ENCODE results near the gene DNAJC16.
"Not testable (repeated sequence)": the region's sequence is repeated elsewhere in the genome, so short reads cannot be mapped to it uniquely, and the experiment has no call there.

The DNAJC16 gene

DNA sequence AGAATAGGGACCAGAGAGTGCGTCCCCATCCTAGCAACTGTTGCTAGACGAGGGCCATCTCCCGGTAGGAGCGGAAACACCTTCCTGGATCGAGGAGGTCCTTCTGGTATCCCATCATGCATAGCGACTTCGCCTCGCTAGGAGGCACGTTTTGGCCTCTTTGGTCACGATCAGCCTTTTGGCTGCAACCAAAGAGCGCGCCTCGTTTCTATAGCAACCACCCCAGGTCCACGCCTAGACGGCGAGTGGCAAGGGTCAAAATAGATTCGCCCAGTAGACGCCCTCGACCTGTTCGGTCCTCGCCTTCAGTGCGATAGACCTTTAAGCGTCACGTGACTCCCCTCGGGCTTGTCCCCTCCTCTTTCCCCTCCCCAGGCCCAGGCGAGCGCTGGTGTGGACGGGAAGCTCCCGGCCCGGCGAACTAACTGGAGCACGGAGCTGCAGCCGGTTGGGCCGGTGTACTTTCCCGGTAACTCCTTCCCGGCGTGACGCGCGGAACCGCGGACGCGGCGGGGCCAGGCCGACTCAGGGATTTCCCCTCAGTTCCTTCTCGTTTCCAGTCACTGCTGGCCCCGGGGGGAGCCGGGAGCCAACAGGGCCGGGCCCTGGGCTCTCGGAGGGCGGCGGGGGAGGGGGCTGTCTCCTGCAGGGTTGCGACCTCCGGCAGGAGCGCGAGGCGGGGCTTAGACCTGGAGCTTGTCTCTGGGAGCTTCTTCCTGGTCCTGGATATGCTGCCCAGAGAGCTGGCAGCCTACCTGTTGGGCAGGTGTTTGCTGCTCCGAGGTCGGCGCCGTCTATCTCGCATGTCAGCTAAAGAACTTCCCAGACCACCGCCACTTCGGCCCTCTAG is at the start of gene DNAJC16:
Gene DNAJC16 (plus strand): TSS at position 359 of the 850 bp plus-strand sequence. CDS start 2,258 bp downstream, outside the sequence.
- peak; percentile 99 for DNase-seq

GRCh38 chr1:15476927-15477326 is 49.7 kb upstream of the DNAJC16 start:
- DNase-seq: no peak

- no peak for DNase-seq
These were observed 48.9 kb upstream of the DNAJC16 start for GRCh38 chr1:15477646-15478212.

DNA sequence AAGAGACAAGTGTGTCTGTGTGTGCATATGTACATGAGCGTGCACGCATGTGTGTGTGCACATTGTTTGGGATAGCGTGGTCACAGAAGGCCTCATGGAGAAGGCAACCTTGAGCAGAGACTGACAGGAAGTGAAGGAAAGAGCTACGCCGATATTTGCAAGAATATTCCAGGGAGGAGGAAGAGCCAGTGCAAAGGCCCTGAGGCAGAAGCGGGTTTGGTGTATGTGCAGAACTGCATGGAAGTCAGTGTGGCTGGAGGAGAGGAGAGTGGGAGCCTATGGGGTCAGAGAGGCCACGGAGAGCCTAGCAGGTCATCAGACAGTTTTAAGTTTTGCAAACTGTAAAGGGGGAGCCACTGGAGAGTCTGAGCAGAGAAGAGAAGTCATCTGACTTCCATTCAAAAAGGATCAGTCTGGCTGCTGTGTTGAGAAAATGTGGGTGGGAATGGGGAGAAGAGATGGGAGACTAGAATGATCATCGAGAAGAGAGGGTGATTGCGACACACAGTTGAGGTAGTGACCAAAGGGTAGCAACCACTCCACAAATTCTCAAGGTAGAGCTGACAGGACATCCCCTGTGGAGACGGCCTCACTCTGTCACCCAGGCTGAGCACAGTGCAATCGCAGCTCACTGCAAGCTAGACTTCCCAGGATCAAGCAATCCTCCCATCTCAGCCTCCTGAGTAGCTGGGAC is 46.8 kb upstream of the DNAJC16 start:
- DNase-seq: no peak

GRCh38 chr1:15482455-15482854 is 44.2 kb upstream of the DNAJC16 start:
- DNase-seq: not testable (repeated sequence)

DNA sequence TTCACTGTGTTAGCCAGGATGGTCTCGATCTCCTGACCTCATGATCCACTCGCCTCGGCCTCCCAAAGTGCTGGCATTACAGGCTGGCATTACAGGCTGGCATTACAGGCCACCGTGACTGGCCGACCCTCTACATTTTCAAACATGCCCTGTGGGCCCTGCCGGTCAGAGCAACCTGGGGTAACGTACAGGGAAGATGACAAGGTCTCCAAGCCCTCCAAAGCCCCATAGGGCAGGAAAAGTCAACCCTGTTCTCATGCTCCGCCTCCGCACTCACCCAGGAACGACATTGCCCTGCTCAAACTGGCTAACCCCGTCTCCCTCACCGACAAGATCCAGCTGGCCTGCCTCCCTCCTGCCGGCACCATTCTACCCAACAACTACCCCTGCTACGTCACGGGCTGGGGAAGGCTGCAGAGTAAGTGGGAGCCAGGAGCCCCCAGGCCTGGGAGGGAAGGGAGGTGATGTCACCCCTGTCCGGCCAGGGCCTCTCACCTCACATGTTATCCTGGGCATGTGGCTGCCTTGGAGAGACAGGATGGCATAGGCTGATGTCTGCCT is 43.6 kb upstream of the DNAJC16 start:
- DNase-seq: not testable (repeated sequence)

DNA sequence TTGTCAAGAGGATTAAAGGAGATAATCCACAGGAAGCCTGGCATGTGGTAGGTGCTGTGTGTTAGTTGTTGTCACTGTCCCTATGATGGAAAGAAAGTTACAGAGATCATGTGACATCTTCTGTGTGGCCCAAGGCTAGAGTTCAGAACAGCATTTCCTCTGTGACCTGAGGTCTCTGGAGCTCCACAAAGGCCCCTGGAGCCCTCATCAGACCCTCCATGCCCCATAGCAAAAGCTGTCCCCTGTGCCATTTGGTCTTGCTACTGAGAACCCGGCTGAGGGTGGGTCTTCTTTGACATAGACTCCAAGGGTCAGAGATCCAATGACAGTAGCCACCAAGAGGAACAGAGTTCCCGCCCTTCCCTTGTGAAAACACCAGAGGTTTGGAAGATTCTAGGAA is 42.7 kb upstream of the DNAJC16 start:
- no peak for DNase-seq

DNA sequence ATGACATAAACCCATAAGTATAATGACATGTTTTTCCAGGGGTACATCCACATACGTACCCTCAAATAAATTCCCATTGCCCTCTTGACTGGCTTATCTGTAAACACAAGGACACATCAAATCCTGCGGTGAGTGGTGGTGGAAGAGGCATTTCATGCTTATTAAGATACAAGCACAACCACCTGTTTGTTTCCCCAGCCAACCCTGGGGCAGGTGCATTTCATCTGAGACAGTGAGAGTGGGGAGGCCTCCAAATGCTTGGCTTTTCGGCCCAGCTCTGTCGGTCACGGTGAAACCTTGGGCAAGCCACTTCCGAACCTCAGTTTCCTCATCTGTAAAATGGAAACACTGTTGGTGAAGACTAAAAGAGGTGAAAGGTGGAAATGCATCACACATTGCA is 42.2 kb upstream of the DNAJC16 start:
- not testable (repeated sequence) for DNase-seq

GRCh38 chr1:15485636-15486035 is 41.0 kb upstream of the DNAJC16 start:
- no peak for DNase-seq

DNA sequence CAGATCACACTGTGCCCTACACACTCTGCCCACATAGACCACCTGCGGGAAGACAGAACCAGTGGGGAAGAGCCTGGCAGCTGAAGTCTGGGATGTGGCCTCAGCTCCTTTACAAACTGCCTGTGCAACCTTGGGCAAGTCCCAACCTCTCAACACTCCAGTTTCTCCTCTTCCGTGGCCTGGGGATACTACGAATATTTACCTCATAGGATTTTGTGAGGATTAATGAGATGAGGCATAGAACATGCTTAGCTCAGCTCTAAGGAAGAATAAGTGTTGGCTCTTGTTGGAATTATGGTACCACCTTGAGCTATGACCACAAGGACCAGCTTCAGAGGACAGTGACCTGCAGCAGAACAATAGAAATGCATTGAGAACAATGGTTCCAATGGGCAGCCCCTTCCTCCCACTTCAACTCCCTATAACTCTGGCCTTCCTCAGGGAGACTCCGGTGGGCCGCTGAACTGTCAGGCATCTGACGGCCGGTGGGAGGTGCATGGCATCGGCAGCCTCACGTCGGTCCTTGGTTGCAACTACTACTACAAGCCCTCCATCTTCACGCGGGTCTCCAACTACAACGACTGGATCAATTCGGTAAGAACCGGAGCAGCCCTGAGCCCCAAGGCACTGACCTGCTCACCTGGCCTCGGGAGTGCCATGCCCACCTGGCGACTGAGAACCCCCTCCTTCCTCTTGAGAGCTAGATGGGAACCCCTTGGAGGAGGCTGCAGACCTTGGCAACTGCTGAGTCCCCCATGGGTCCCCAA is 39.6 kb upstream of the DNAJC16 start:
- not testable (repeated sequence) for DNase-seq

- DNase-seq: no peak
These were observed 38.3 kb upstream of the DNAJC16 start for GRCh38 chr1:15488371-15488770.

- no peak for DNase-seq
These were observed 37.5 kb upstream of the DNAJC16 start for GRCh38 chr1:15489052-15489736.

- DNase-seq: not testable (repeated sequence)
These were observed 35.6 kb upstream of the DNAJC16 start for GRCh38 chr1:15491010-15491409.

GRCh38 chr1:15492596-15492995 is 34.1 kb upstream of the DNAJC16 start:
- no peak for DNase-seq

GRCh38 chr1:15493869-15494390 is 32.7 kb upstream of the DNAJC16 start:
- DNase-seq: no peak

DNA sequence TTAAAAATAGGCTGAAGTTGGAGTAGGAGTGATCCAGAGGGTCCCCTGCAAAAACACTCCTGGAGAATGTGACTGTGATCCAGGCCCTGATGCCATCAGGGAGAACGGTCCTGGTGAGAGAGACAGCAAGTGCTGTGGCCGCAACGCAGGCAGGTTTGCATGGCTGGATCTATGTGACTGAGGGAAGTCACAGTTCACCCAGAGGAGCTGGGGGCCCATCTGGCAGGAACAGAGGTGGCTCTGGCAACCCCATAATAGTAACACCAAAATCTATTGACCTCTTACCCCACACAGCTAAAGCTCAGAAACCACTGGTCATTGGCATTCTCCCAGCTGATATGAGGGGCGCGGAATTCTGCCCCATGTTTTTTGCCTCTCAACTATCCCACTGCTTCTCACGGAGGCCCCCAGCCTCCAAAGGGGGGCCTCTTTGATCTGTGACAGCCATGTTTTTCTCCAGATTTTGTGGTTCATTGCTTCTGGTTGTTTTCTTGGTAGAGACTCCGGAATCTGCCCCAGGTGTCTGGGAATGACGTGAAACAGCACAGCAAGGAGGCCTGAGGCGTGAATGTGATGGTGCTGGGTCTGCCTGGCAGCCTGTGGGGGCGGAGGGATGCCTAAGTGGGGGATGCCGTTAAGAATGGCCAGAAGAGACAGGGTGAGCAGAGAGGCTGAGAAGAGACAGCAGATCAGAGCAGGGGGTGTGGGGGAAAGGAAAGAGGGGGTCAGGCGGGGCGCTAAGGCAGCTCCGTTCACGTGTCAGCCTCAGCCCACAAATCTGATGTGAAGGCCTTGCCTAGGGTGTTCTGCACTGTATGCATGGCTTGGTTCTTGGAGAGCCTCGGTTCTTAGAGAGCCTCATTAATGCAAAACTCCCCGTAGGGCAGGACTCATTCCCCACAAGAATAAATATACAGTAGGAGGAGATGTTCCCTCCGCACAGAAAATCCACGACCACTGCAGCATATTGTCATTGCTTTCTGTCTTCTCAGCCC is 26.2 kb upstream of the DNAJC16 start:
- no peak for DNase-seq

- peak; percentile 60 for DNase-seq
These were observed 25.2 kb upstream of the DNAJC16 start for GRCh38 chr1:15501208-15502032.

DNA sequence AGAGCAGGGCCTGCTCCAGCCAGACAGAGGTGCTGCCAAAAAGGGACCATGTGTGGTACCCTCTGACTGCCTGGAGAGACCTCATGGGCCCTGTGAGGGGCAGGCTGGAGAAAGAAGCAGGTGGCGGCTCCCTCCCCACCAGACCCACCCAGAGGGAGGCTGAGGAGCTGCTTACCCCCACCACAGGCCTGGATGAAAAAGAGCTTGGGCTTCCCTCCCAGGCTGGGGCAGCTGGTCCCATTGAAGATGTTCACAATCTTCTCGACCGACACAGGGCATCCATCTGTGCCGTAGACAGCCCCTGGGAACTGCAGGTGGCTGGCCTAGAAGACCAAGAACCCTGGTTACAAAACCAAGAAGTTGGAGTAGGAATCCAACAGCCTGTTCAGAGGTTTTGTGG is 22.2 kb upstream of the DNAJC16 start:
- no peak for DNase-seq

DNA sequence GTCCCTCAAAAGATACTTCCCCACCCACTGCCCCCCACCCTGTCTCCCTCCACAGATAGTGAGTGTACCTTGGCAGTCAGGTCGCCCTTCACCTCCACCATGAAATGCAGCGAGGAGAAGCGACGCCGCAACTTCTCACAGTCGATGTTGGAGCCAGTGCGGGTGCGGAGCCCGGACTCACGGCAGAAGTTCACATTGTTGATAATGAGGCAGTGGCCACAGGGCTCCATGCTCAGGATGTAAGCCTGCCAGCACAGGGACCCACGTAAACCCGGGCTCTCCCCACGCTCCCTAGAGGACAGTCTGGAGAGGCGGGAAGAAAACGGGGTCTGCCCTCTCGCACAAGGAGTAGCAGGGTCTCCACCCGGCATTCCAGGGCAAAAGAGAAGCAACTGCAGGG is 19.8 kb upstream of the DNAJC16 start:
- no peak for DNase-seq

DNA sequence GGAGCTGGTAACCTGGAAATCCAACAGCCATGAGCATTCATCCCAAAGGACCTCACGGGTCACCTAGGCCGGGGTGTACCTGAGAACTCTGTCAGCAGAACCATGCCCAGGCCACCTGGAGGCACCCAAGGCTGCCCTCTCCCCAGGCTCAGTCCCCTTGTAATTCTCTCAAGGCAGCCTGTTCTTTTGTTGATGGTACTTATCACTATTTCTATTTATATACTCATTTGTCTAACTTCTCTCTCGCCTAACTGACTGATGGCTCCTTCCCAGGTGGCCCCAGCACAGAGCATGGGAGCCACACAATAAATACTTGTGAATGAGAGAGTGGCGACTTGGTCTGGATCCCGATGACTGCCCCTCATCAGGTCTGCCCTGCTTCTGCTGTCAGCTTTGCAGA is 19.4 kb upstream of the DNAJC16 start:
- no peak for DNase-seq

Measured in stimulated activated CD4-positive, alpha-beta T cell treated with anti-CD3 and anti-CD28 coated beads, Interleukin-1b, Interleukin-23, amount 100 ng/mL, for 48 hours (primary cell).